SK-N-SH treated with all-trans-retinoic acid at 6 μM for 48 hours (cell line): ENCODE data around the gene RAB27A.

Source experiments
- ATAC-seq: fragments of 200-7000 bp; cut with Tn5 transposase; 3 replicates; pipeline ENCODE4 v1.9.1; 2020; ENCODE audit warnings: mild to moderate bottlenecking, moderate library complexity
- ARNTL ChIP-seq: fragments of 450-650 bp; formaldehyde crosslinking; IDR thresholded peaks from 2 replicates; pipeline ENCODE4 v1.5.0; 2020; ENCODE audit warnings: low read depth, mild to moderate bottlenecking, moderate library complexity, borderline replicate concordance
- BACH2 ChIP-seq: fragments of 250-450 bp; sonication (Bioruptor Pico); IDR thresholded peaks from 2 replicates; pipeline ENCODE4 v1.9.0; 2021; ENCODE audit warnings: mild to moderate bottlenecking, borderline replicate concordance
- CREB5 ChIP-seq: fragments of 250-450 bp; sonication (Bioruptor Pico); IDR thresholded peaks from 2 replicates; pipeline ENCODE4 v1.5.1; 2020; ENCODE audit warnings: low read depth, mild to moderate bottlenecking, moderate library complexity
- CSDC2 ChIP-seq: fragments of 250-450 bp; sonication (Bioruptor Pico); IDR thresholded peaks from 2 replicates; pipeline ENCODE4 v1.5.0; 2020; ENCODE audit warnings: mild to moderate bottlenecking, moderate library complexity
- ESRRG ChIP-seq: fragments of 250-450 bp; sonication (Bioruptor Pico); IDR thresholded peaks from 2 replicates; pipeline ENCODE4 v1.6.1; 2021; ENCODE audit warnings: mild to moderate bottlenecking
- GLIS3 ChIP-seq: fragments of 250-450 bp; sonication (Bioruptor Pico); IDR thresholded peaks from 2 replicates; pipeline ENCODE4 v1.5.0; 2020; ENCODE audit warnings: mild to moderate bottlenecking, moderate library complexity
- ISL1 ChIP-seq: fragments of 250-450 bp; sonication (Bioruptor Pico); IDR thresholded peaks from 2 replicates; pipeline ENCODE4 v2.1.2; 2022; ENCODE audit warnings: mild to moderate bottlenecking, moderate library complexity
- OSR1 ChIP-seq: fragments of 250-450 bp; sonication (Bioruptor Pico); IDR thresholded peaks from 2 replicates; pipeline ENCODE4 v1.8.0; 2022; ENCODE audit warnings: moderate library complexity, mild to moderate bottlenecking, inconsistent platforms
- PPARA ChIP-seq: fragments of 250-450 bp; sonication (Bioruptor Pico); IDR thresholded peaks from 2 replicates; pipeline ENCODE4 v1.5.0; 2020; ENCODE audit warnings: mild to moderate bottlenecking, borderline replicate concordance
- RARB ChIP-seq: fragments of 250-450 bp; sonication (Bioruptor Pico); IDR thresholded peaks from 2 replicates; pipeline ENCODE4 v1.8.0; 2021; ENCODE audit warnings: mild to moderate bottlenecking, moderate library complexity
- SNAI2 ChIP-seq: fragments of 250-450 bp; sonication (Bioruptor Pico); IDR thresholded peaks from 2 replicates; pipeline ENCODE4 v1.5.0; 2020; ENCODE audit warnings: mild to moderate bottlenecking, moderate library complexity
- TCF4 ChIP-seq: fragments of 250-450 bp; sonication (Bioruptor Pico); IDR thresholded peaks from 2 replicates; pipeline ENCODE4 v1.8.0; 2021; ENCODE audit warnings: mild to moderate bottlenecking, moderate library complexity, borderline replicate concordance
- TOX ChIP-seq: fragments of 250-450 bp; sonication (Bioruptor Pico); IDR thresholded peaks from 2 replicates; pipeline ENCODE4 v1.8.0; 2021; ENCODE audit warnings: mild to moderate bottlenecking, moderate library complexity, borderline replicate concordance
- ZC3H10 ChIP-seq: fragments of 250-450 bp; sonication (Bioruptor Pico); IDR thresholded peaks from 2 replicates; pipeline ENCODE4 v1.5.1; 2021; ENCODE audit warnings: mild to moderate bottlenecking, moderate library complexity
- ZFP3 ChIP-seq: fragments of 250-450 bp; sonication (Bioruptor Pico); IDR thresholded peaks from 2 replicates; pipeline ENCODE4 v1.5.0; 2020; ENCODE audit warnings: mild to moderate bottlenecking, moderate library complexity
- ZFP30 ChIP-seq: fragments of 450-650 bp; formaldehyde crosslinking; IDR thresholded peaks from 2 replicates; pipeline ENCODE4 v1.5.0; 2022; ENCODE audit warnings: mild to moderate bottlenecking, moderate library complexity
- ZNF565 ChIP-seq: fragments of 450-650 bp; formaldehyde crosslinking; conservative IDR thresholded peaks from 2 replicates; pipeline ENCODE4 v1.5.0; 2020; ENCODE audit warnings: low read depth, mild to moderate bottlenecking, moderate library complexity
- ZNF70 ChIP-seq: fragments of 450-650 bp; formaldehyde crosslinking; IDR thresholded peaks from 2 replicates; pipeline ENCODE4 v1.5.0; 2020; ENCODE audit warnings: mild to moderate bottlenecking, moderate library complexity
- ZNF8 ChIP-seq: fragments of 450-650 bp; formaldehyde crosslinking; IDR thresholded peaks from 2 replicates; pipeline ENCODE4 v1.5.0; 2020; ENCODE audit warnings: mild to moderate bottlenecking, moderate library complexity
- TF ChIP-seq, protein P1 (sequence below): fragments of 250-450 bp; sonication (Bioruptor Pico); IDR thresholded peaks from 2 replicates; pipeline ENCODE4 v1.8.0; 2020; ENCODE audit warnings: mild to moderate bottlenecking, moderate library complexity, borderline replicate concordance
- TF ChIP-seq, protein P2 (sequence below): fragments of 250-450 bp; sonication (Bioruptor Pico); IDR thresholded peaks from 2 replicates; pipeline ENCODE4 v1.5.1; 2021; ENCODE audit warnings: mild to moderate bottlenecking, moderate library complexity
- TF ChIP-seq, protein P3 (sequence below): fragments of 250-450 bp; sonication (Bioruptor Pico); IDR thresholded peaks from 2 replicates; pipeline ENCODE4 v1.8.0; 2021; ENCODE audit warnings: low read depth, mild to moderate bottlenecking, moderate library complexity, borderline replicate concordance
- TF ChIP-seq, protein P4 (sequence below): fragments of 250-450 bp; sonication (Bioruptor Pico); IDR thresholded peaks from 2 replicates; pipeline ENCODE4 v1.5.0; 2020; ENCODE audit warnings: mild to moderate bottlenecking, moderate library complexity

RAB27A gene

GRCh38 chr15:55195996-55196395 lies 93.6 kb downstream of the RAB27A start (continued):
- TF ChIP-seq TCF4 (CRISPR knock-in tag) (no peak), GLIS3 (no peak)
- TF ChIP-seq, protein P1, sequence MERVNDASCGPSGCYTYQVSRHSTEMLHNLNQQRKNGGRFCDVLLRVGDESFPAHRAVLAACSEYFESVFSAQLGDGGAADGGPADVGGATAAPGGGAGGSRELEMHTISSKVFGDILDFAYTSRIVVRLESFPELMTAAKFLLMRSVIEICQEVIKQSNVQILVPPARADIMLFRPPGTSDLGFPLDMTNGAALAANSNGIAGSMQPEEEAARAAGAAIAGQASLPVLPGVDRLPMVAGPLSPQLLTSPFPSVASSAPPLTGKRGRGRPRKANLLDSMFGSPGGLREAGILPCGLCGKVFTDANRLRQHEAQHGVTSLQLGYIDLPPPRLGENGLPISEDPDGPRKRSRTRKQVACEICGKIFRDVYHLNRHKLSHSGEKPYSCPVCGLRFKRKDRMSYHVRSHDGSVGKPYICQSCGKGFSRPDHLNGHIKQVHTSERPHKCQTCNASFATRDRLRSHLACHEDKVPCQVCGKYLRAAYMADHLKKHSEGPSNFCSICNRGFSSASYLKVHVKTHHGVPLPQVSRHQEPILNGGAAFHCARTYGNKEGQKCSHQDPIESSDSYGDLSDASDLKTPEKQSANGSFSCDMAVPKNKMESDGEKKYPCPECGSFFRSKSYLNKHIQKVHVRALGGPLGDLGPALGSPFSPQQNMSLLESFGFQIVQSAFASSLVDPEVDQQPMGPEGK (CRISPR knock-in tag), result no peak

DNA sequence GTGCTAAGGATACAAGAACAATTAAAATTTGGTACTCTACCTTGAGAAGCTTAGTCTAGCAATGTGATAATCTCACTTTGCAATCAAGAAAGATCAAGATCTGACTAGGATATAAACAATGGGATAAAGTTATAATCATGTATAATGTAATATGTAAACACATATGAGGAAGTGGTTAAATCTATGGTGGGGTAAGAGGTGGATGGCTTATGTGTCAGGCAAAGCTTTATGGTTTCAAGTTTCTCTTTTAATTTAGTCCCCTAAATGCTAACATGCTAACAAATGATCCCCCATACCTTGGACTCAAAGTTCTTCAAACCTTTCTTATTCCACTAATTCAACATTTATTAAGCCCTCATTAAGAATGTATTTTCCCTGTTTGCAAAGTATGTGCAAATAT lies 95.4 kb downstream of the RAB27A start:
- no peak for ATAC-seq
- TF ChIP-seq RARB (CRISPR knock-in tag), result no peak
- no peak for TF ChIP-seq CSDC2 (CRISPR knock-in tag)
- no peak for TF ChIP-seq ZNF70 (CRISPR knock-in tag)
- TF ChIP-seq, protein P2, sequence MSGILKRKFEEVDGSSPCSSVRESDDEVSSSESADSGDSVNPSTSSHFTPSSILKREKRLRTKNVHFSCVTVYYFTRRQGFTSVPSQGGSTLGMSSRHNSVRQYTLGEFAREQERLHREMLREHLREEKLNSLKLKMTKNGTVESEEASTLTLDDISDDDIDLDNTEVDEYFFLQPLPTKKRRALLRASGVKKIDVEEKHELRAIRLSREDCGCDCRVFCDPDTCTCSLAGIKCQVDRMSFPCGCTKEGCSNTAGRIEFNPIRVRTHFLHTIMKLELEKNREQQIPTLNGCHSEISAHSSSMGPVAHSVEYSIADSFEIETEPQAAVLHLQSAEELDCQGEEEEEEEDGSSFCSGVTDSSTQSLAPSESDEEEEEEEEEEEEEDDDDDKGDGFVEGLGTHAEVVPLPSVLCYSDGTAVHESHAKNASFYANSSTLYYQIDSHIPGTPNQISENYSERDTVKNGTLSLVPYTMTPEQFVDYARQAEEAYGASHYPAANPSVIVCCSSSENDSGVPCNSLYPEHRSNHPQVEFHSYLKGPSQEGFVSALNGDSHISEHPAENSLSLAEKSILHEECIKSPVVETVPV (CRISPR knock-in tag), result no peak
- TF ChIP-seq ZNF8, result no peak
- TF ChIP-seq ZFP30 (CRISPR knock-in tag), result no peak
- TF ChIP-seq, protein P3, sequence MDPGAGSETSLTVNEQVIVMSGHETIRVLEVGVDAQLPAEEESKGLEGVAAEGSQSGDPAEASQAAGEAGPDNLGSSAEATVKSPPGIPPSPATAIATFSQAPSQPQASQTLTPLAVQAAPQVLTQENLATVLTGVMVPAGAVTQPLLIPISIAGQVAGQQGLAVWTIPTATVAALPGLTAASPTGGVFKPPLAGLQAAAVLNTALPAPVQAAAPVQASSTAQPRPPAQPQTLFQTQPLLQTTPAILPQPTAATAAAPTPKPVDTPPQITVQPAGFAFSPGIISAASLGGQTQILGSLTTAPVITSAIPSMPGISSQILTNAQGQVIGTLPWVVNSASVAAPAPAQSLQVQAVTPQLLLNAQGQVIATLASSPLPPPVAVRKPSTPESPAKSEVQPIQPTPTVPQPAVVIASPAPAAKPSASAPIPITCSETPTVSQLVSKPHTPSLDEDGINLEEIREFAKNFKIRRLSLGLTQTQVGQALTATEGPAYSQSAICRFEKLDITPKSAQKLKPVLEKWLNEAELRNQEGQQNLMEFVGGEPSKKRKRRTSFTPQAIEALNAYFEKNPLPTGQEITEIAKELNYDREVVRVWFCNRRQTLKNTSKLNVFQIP, result no peak
- no peak for TF ChIP-seq PPARA (CRISPR knock-in tag)
- TF ChIP-seq OSR1, result no peak
- no peak for TF ChIP-seq ISL1 (CRISPR knock-in tag)
- no peak for TF ChIP-seq BACH2 (CRISPR knock-in tag)
- TF ChIP-seq, protein P1 (CRISPR knock-in tag), result no peak
- no peak for TF ChIP-seq ZC3H10 (CRISPR knock-in tag)
- TF ChIP-seq ZNF565 (CRISPR knock-in tag), result no peak
- TF ChIP-seq TOX (CRISPR knock-in tag), result no peak
- TF ChIP-seq GLIS3, result no peak
- no peak for TF ChIP-seq ARNTL (CRISPR knock-in tag)
- no peak for TF ChIP-seq ESRRG
- TF ChIP-seq SNAI2, result no peak

GRCh38 chr15:55186331-55186730 lies 103.3 kb downstream of the RAB27A start:
- TF ChIP-seq OSR1 (no peak), ZNF70 (CRISPR knock-in tag) (no peak), TCF4 (CRISPR knock-in tag) (no peak), CSDC2 (CRISPR knock-in tag) (no peak), PPARA (CRISPR knock-in tag) (no peak), ZFP3 (CRISPR knock-in tag) (no peak), ZNF565 (CRISPR knock-in tag) (no peak), ESRRG (no peak), GLIS3 (no peak), TOX (CRISPR knock-in tag) (no peak), BACH2 (CRISPR knock-in tag) (no peak), SNAI2 (no peak), CREB5 (CRISPR knock-in tag) (no peak), ZC3H10 (CRISPR knock-in tag) (no peak), ARNTL (CRISPR knock-in tag) (no peak)
- TF ChIP-seq, protein P4, sequence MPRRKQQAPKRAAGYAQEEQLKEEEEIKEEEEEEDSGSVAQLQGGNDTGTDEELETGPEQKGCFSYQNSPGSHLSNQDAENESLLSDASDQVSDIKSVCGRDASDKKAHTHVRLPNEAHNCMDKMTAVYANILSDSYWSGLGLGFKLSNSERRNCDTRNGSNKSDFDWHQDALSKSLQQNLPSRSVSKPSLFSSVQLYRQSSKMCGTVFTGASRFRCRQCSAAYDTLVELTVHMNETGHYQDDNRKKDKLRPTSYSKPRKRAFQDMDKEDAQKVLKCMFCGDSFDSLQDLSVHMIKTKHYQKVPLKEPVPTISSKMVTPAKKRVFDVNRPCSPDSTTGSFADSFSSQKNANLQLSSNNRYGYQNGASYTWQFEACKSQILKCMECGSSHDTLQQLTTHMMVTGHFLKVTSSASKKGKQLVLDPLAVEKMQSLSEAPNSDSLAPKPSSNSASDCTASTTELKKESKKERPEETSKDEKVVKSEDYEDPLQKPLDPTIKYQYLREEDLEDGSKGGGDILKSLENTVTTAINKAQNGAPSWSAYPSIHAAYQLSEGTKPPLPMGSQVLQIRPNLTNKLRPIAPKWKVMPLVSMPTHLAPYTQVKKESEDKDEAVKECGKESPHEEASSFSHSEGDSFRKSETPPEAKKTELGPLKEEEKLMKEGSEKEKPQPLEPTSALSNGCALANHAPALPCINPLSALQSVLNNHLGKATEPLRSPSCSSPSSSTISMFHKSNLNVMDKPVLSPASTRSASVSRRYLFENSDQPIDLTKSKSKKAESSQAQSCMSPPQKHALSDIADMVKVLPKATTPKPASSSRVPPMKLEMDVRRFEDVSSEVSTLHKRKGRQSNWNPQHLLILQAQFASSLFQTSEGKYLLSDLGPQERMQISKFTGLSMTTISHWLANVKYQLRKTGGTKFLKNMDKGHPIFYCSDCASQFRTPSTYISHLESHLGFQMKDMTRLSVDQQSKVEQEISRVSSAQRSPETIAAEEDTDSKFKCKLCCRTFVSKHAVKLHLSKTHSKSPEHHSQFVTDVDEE (CRISPR knock-in tag), result no peak
- TF ChIP-seq, protein P3, result no peak
- ATAC-seq, result no peak
